ENCODE data around the gene MCAT. TPM values are rescaled to one million over a fixed set of nuclear protein-coding genes. Genes with fewer than 3 reads are reported as not detected.

MCAT gene
- total RNA-seq, 1 experiment from 2014 or later = 16.3 TPM

GRCh38 chr22:43173566-43173965, 30.4 kb upstream of the MCAT start:
- no peaks in the 10 kb centered on the region for H3K4me1 ChIP-seq (ENCODE audit: control insufficient read depth, insufficient read depth, low read length)
- ATAC-seq (no peak), DNase-seq (ENCODE audit: low read depth, low spot score) (no peak)
- ChIA-PET POLR2A (no interaction called here), CTCF (no interaction called here)
- no peaks in the 10 kb centered on the region for H3K27me3 ChIP-seq (ENCODE audit: control insufficient read depth, insufficient read depth, low read length)
- no peak overlapping the region for H3K27ac ChIP-seq (ENCODE audit: low read length)
- no TSS peak for BruUV-seq (replicated peaks)
- no peaks in the 10 kb centered on the region for H3K36me3 ChIP-seq (ENCODE audit: control insufficient read depth, insufficient read depth, low read length)
- no peaks in the 10 kb centered on the region for H3K9me3 ChIP-seq (ENCODE audit: control insufficient read depth, insufficient read depth, low read depth, low read length)
- in situ Hi-C loops (cut with HindIII; ENCODE audit: low pct_unique_long_range_greater_than_20kb, low sequenced_read_pairs) (no loop called here), intact Hi-C loops (cut with micrococcal nuclease; ENCODE audit: unreplicated experiment) (no loop called here)
- H3K4me3 ChIP-seq (ENCODE audit: low read depth in 2 of 2, low read length in 2 of 2) = no peak overlapping the region
- no peak for TF ChIP-seq CTCF (IDR thresholded peaks at IDR 0.05)
- no peak for TF ChIP-seq REST (IDR thresholded peaks at IDR 0.05; ENCODE audit: insufficient read depth in 1 of 2, low read depth in 2 of 2, low read length in 1 of 2)
- no peak for TF ChIP-seq TCF7L2 (IDR thresholded peaks at IDR 0.05; ENCODE audit: low read depth, low read length)
- no peak for TF ChIP-seq POLR2AphosphoS5 (IDR thresholded peaks at IDR 0.05; ENCODE audit: low read depth, low read length)
- no peak for TF ChIP-seq SIN3A (IDR thresholded peaks at IDR 0.05; ENCODE audit: borderline replicate concordance, insufficient read depth, low read depth, low read length)

GRCh38 chr22:43172191-43172590, 29.0 kb upstream of the MCAT start:
- H3K9me3 ChIP-seq (ENCODE audit: control insufficient read depth, insufficient read depth, low read depth, low read length) = no peaks in the 10 kb centered on the region
- H3K36me3 ChIP-seq (ENCODE audit: control insufficient read depth, insufficient read depth, low read length) = no peaks in the 10 kb centered on the region
- H3K27me3 ChIP-seq (ENCODE audit: control insufficient read depth, insufficient read depth, low read length) = no peaks in the 10 kb centered on the region
- no TSS peak for BruUV-seq (replicated peaks)
- H3K4me3 ChIP-seq (ENCODE audit: low read depth in 2 of 2, low read length in 2 of 2) = no peak overlapping the region
- POLR2A ChIA-PET = interaction anchor here (0.6 kb wide), 1 partner anchor 20 kb away, joined by 11 read pairs; no protein-coding TSS in a partner anchor
- ATAC-seq = no peak
- H3K27ac ChIP-seq (ENCODE audit: low read length) = no peak overlapping the region
- in situ Hi-C loops (cut with HindIII; ENCODE audit: low pct_unique_long_range_greater_than_20kb, low sequenced_read_pairs) (no loop called here), intact Hi-C loops (cut with micrococcal nuclease; ENCODE audit: unreplicated experiment) (no loop called here)
- CTCF ChIA-PET = no interaction called here
- H3K4me1 ChIP-seq (ENCODE audit: control insufficient read depth, insufficient read depth, low read length) = no peaks in the 10 kb centered on the region
- DNase-seq (ENCODE audit: low read depth, low spot score) = no peak
- TF ChIP-seq POLR2AphosphoS5 (IDR thresholded peaks at IDR 0.05; ENCODE audit: low read depth, low read length) (no peak), SIN3A (IDR thresholded peaks at IDR 0.05; ENCODE audit: borderline replicate concordance, insufficient read depth, low read depth, low read length) (no peak), TCF7L2 (IDR thresholded peaks at IDR 0.05; ENCODE audit: low read depth, low read length) (no peak), CTCF (IDR thresholded peaks at IDR 0.05) (no peak), REST (IDR thresholded peaks at IDR 0.05; ENCODE audit: insufficient read depth in 1 of 2, low read depth in 2 of 2, low read length in 1 of 2) (no peak)
